Type B pancreatic cell (in vitro differentiated cells): ENCODE measurements around the gene DOCK1. TPM values are rescaled to one million over a fixed set of nuclear protein-coding genes. Genes with fewer than 3 reads are reported as not detected.

ENCODE experiments used
- DNase-seq: peaks from one replicate; pipeline ENCODE4 v3.0.0; 2021; ENCODE audit warnings: mixed read lengths; ENCODE audit not compliant: unreplicated experiment; ENCODE audit errors: extremely low spot score
- H3K27ac Mint-ChIP-seq: 2 replicates; pipeline ENCODE4 v1.8.0; 2021; ENCODE audit warnings: mild to moderate bottlenecking, mixed read lengths
- H3K27me3 Mint-ChIP-seq: 2 replicates; pipeline ENCODE4 v1.8.0; 2021; ENCODE audit warnings: mixed read lengths
- H3K36me3 Mint-ChIP-seq: 2 replicates; pipeline ENCODE4 v1.8.0; 2021; ENCODE audit warnings: mixed read lengths
- H3K4me1 Mint-ChIP-seq: one replicate; pipeline ENCODE4 v1.8.0; 2021; ENCODE audit warnings: mixed read lengths; ENCODE audit not compliant: unreplicated experiment
- H3K4me3 Mint-ChIP-seq: 2 replicates; pipeline ENCODE4 v1.8.0; 2021; ENCODE audit warnings: mild to moderate bottlenecking, mixed read lengths
- H3K9me3 Mint-ChIP-seq: 2 replicates; pipeline ENCODE4 v1.8.0; 2021; ENCODE audit warnings: mixed read lengths
- CTCF ChIP-seq: fragments of 200-600 bp; sonication (generic); conservative IDR thresholded peaks from 2 replicates; pipeline ENCODE4 v1.5.0; 2021; ENCODE audit warnings: antibody characterized with exemption, mild to moderate bottlenecking
- total RNA-seq: library from RNA; stranded (reverse); gene quantifications from 2 replicates; pipeline ENCODE4 v1.2.1, GENCODE V29; 2021; ENCODE audit warnings: low replicate concordance

DOCK1 gene
- total RNA-seq, 1 donor from 2014 or later, result 67.4 TPM

GRCh38 chr10:127485153-127485857 is 580.1 kb downstream of the DOCK1 start:
- TF ChIP-seq CTCF, result no peak
- H3K27me3 Mint-ChIP-seq, result peaks cover 47% of the 10 kb centered on the region
- DNase-seq, result no peak
- peaks cover 9% of the 10 kb centered on the region for H3K4me1 Mint-ChIP-seq
- no peak overlapping the region for H3K4me3 Mint-ChIP-seq
- H3K9me3 Mint-ChIP-seq, result no peaks in the 10 kb centered on the region
- no peak overlapping the region for H3K27ac Mint-ChIP-seq
- no peaks in the 10 kb centered on the region for H3K36me3 Mint-ChIP-seq

- DNase-seq, result no peak
- no peaks in the 10 kb centered on the region for H3K36me3 Mint-ChIP-seq
- H3K9me3 Mint-ChIP-seq, result no peaks in the 10 kb centered on the region
- no peak for TF ChIP-seq CTCF
- no peak overlapping the region for H3K4me3 Mint-ChIP-seq
- H3K27me3 Mint-ChIP-seq, result peaks cover 40% of the 10 kb centered on the region
- H3K27ac Mint-ChIP-seq, result no peak overlapping the region
- H3K4me1 Mint-ChIP-seq, result peaks cover 9% of the 10 kb centered on the region
Observed at GRCh38 chr10:127486355-127486754, 581.1 kb downstream of the DOCK1 start.

GRCh38 chr10:127492607-127493250 is 587.5 kb downstream of the DOCK1 start:
- Mint-ChIP-seq H3K4me1 (peaks cover 5% of the 10 kb centered on the region), H3K27ac (no peak overlapping the region), H3K27me3 (peaks cover 11% of the 10 kb centered on the region), H3K36me3 (no peaks in the 10 kb centered on the region), H3K9me3 (no peaks in the 10 kb centered on the region), H3K4me3 (no peak overlapping the region)
- DNase-seq, result no peak
- peak; percentile 39 for TF ChIP-seq CTCF

GRCh38 chr10:127496035-127496434 is 590.8 kb downstream of the DOCK1 start:
- Mint-ChIP-seq H3K9me3 (no peaks in the 10 kb centered on the region), H3K27ac (no peak overlapping the region), H3K27me3 (peaks cover 17% of the 10 kb centered on the region), H3K4me3 (no peak overlapping the region), H3K4me1 (peaks cover 5% of the 10 kb centered on the region), H3K36me3 (no peaks in the 10 kb centered on the region)
- DNase-seq, result no peak
- TF ChIP-seq CTCF, result no peak

- peaks cover 21% of the 10 kb centered on the region for H3K27me3 Mint-ChIP-seq
- no peaks in the 10 kb centered on the region for H3K36me3 Mint-ChIP-seq
- DNase-seq, result no peak
- H3K9me3 Mint-ChIP-seq, result no peaks in the 10 kb centered on the region
- no peak overlapping the region for H3K27ac Mint-ChIP-seq
- H3K4me3 Mint-ChIP-seq, result no peak overlapping the region
- no peak for TF ChIP-seq CTCF
- H3K4me1 Mint-ChIP-seq, result peaks cover 5% of the 10 kb centered on the region
Observed at GRCh38 chr10:127497685-127498084, 592.5 kb downstream of the DOCK1 start.
